Astrocyte of the spinal cord (primary cell): ENCODE measurements around the gene EDAR.

Source experiments
- DNase-seq: peaks from one replicate; pipeline ENCODE4 v3.0.0; 2011; ENCODE audit warnings: low read depth, low spot score
- H3K4me3 ChIP-seq: 2 replicates; pipeline ENCODE4 v1.5.1; 2011; ENCODE audit warnings: low read depth, mild to moderate bottlenecking, low read length, moderate library complexity
- CTCF ChIP-seq: IDR thresholded peaks from 2 replicates; pipeline ENCODE4 v1.5.1; 2012; ENCODE audit warnings: low read depth, mild to moderate bottlenecking, low read length, inconsistent platforms
- in situ Hi-C: cut with HindIII; loops from 2 replicates; pipeline ENCODE4 v1.10.0; 2017; ENCODE audit warnings: low sequenced_read_pairs

Gene EDAR

DNA sequence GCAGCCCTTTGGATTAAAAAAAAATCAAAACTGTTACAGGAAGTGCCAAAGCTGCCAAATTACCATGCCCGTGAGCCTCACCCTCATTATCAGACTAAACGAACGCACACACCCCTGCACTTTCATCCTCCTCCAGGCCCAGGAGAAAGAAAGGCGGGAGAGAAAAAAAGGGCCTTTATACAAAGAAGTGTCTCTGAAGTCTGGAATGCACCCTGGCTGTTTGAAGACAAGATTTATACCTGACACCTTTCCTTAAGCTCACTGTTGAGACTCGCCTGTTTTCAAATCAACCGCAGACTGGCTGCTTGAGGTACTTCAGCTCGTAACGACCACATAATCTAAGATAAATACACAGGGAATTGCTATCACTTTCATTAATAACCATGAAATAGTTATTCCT, 31.0 kb downstream of the EDAR start:
- in situ Hi-C loops = no loop called here
- no peak for DNase-seq
- H3K4me3 ChIP-seq = no peak overlapping the region
- TF ChIP-seq CTCF = no peak

- in situ Hi-C loops = no loop called here
- no peak for TF ChIP-seq CTCF
- no peak overlapping the region for H3K4me3 ChIP-seq
- DNase-seq = no peak
Observed at GRCh38 chr2:108956375-108956774, 32.6 kb downstream of the EDAR start.

DNA sequence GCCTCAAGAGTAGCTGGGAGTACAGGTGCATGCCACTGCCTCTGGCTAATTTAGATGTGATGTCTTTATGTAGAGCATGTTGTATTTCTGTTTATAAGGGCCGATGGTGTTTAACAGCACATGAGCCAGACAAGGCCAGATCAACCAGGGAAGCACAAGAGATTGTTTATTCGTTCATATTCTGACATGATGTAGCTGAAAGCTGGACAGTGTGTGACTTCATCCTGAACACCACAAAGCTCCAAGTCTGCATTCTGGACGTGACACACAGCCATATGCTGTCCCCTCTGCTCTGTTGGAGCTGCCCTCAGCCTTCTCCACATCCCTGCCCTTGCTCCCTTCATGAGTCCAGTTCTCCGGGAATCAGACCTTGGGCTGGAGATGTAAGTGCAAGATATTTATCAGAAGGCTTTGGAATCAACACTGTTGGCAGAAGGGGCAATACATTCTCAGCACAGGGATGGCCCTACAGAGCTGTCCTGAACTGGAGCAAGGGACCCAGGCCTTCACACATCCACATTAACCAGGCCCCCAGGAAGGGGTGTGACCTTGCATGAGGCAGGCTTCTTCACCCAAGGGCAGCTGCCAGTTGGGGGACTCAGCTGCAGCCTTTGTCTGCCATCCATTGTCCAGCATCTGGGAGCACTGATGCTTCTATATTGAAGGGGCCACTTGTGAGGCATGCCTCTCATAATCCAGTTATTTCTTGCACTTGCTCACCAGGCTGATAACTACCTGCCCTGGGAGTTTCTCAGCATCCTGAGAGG, 38.5 kb downstream of the EDAR start:
- in situ Hi-C loops = no loop called here
- DNase-seq = no peak
- no peak for TF ChIP-seq CTCF
- H3K4me3 ChIP-seq = no peak overlapping the region

GRCh38 chr2:108949316-108950239, 39.4 kb downstream of the EDAR start:
- TF ChIP-seq CTCF = no peak
- H3K4me3 ChIP-seq = no peak overlapping the region
- DNase-seq = no peak
- in situ Hi-C loops = no loop called here

- H3K4me3 ChIP-seq = no peak overlapping the region
- no peak for TF ChIP-seq CTCF
- in situ Hi-C loops = no loop called here
- DNase-seq = no peak
Observed at GRCh38 chr2:108947271-108947907, 41.6 kb downstream of the EDAR start.

- in situ Hi-C loops = no loop called here
- no peak for TF ChIP-seq CTCF
- no peak for DNase-seq
- H3K4me3 ChIP-seq = no peak overlapping the region
Observed at GRCh38 chr2:108946442-108946841, 42.6 kb downstream of the EDAR start.
